ENCODE measurements around the gene CUX1.
"Not testable (repeated sequence)": the region's sequence is repeated elsewhere in the genome, so short reads cannot be mapped to it uniquely, and the experiment has no call there.

CUX1 gene

GRCh38 chr7:102050864-102051460 lies 233.5 kb downstream of the CUX1 start:
- TF ChIP-seq GABPA (IDR thresholded peaks at IDR 0.05; ENCODE audit: low read depth): no peak
- TF ChIP-seq POLR2AphosphoS5 (IDR thresholded peaks at IDR 0.05; ENCODE audit: low read depth): no peak
- no peak for TF ChIP-seq CTCF (IDR thresholded peaks at IDR 0.05; ENCODE audit: insufficient read depth, low read length)
- no peak for TF ChIP-seq SPI1 (IDR thresholded peaks at IDR 0.05; ENCODE audit: borderline replicate concordance, low read depth)
- TF ChIP-seq REST (IDR thresholded peaks at IDR 0.05; ENCODE audit: insufficient replicate concordance, low read depth): no peak
- DNase-seq (ENCODE audit: low read depth in 1 of 2, low spot score in 1 of 2): no peak
- no peak overlapping the region for H3K4me3 ChIP-seq (replicated peaks; ENCODE audit: insufficient read depth, low read length)
- no peak overlapping the region for H3K27ac ChIP-seq (replicated peaks)
- no peaks in the 10 kb centered on the region for H3K27me3 ChIP-seq (ENCODE audit: insufficient read depth, poor library complexity, severe bottlenecking)

- H3K4me3 ChIP-seq (replicated peaks; ENCODE audit: insufficient read depth, low read length); DNase-seq (ENCODE audit: low read depth in 1 of 2, low spot score in 1 of 2); H3K27me3 ChIP-seq (ENCODE audit: insufficient read depth, poor library complexity, severe bottlenecking); H3K27ac ChIP-seq (replicated peaks): not testable (repeated sequence)
These were observed 234.3 kb downstream of the CUX1 start for GRCh38 chr7:102051736-102052135.

GRCh38 chr7:102054158-102054557 lies 236.7 kb downstream of the CUX1 start:
- Histone ChIP-seq H3K27ac (replicated peaks) (no peak overlapping the region), H3K4me3 (replicated peaks; ENCODE audit: insufficient read depth, low read length) (no peak overlapping the region), H3K27me3 (ENCODE audit: insufficient read depth, poor library complexity, severe bottlenecking) (no peaks in the 10 kb centered on the region)
- TF ChIP-seq REST (IDR thresholded peaks at IDR 0.05; ENCODE audit: insufficient replicate concordance, low read depth) (no peak), POLR2AphosphoS5 (IDR thresholded peaks at IDR 0.05; ENCODE audit: low read depth) (no peak), CTCF (IDR thresholded peaks at IDR 0.05; ENCODE audit: insufficient read depth, low read length) (no peak), SPI1 (IDR thresholded peaks at IDR 0.05; ENCODE audit: borderline replicate concordance, low read depth) (no peak), GABPA (IDR thresholded peaks at IDR 0.05; ENCODE audit: low read depth) (no peak)
- no peak for DNase-seq (ENCODE audit: low read depth in 1 of 2, low spot score in 1 of 2)

- Histone ChIP-seq H3K4me3 (replicated peaks; ENCODE audit: insufficient read depth, low read length) (no peak overlapping the region), H3K27ac (replicated peaks) (no peak overlapping the region), H3K27me3 (ENCODE audit: insufficient read depth, poor library complexity, severe bottlenecking) (no peaks in the 10 kb centered on the region)
- TF ChIP-seq SPI1 (IDR thresholded peaks at IDR 0.05; ENCODE audit: borderline replicate concordance, low read depth) (no peak), POLR2AphosphoS5 (IDR thresholded peaks at IDR 0.05; ENCODE audit: low read depth) (no peak)
- no peak for DNase-seq (ENCODE audit: low read depth in 1 of 2, low spot score in 1 of 2)
These were observed 238.0 kb downstream of the CUX1 start for GRCh38 chr7:102055181-102055976.

All from HL-60 (cell line).